Ectodermal cell (in vitro differentiated cells): ENCODE results near the gene FLNC.

Experiments
- H3K27ac ChIP-seq: 2 replicates; pipeline ENCODE4 v1.7.0; 2013; ENCODE audit warnings: mild to moderate bottlenecking, low read depth, low read length; ENCODE audit not compliant: insufficient read depth, poor library complexity, severe bottlenecking
- H3K27me3 ChIP-seq: 2 replicates; pipeline ENCODE4 v1.7.0; 2013; ENCODE audit warnings: mild to moderate bottlenecking, low read length; ENCODE audit not compliant: insufficient read depth, control insufficient read depth, poor library complexity, severe bottlenecking
- H3K36me3 ChIP-seq: one replicate; pipeline ENCODE4 v1.7.0; 2013; ENCODE audit warnings: low read length; ENCODE audit not compliant: control insufficient read depth, insufficient read depth
- H3K4me1 ChIP-seq: one replicate; pipeline ENCODE4 v1.7.0; 2013; ENCODE audit warnings: low read length; ENCODE audit not compliant: control insufficient read depth, insufficient read depth
- H3K4me3 ChIP-seq: 2 replicates; pipeline ENCODE4 v1.7.0; 2013; ENCODE audit warnings: low read depth, low read length, control low read depth; ENCODE audit not compliant: insufficient read depth
- H3K9me3 ChIP-seq: 2 replicates; pipeline ENCODE4 v1.7.0; 2013; ENCODE audit warnings: mild to moderate bottlenecking, low read length, moderate library complexity; ENCODE audit not compliant: control insufficient read depth
- WGBS, 2 experiments: methylation state at CpG; one replicate each; pipeline ENCODE4 v1.1.7; 2013; ENCODE audit warnings: missing lambda C conversion rate in 2 of 2; 5-methylcytosine and 5-hydroxymethylcytosine counted together

Gene FLNC

GRCh38 chr7:128801003-128801402 is 29.2 kb upstream of the FLNC start:
- H3K27me3 ChIP-seq: no peaks in the 10 kb centered on the region
- H3K4me3 ChIP-seq: no peak overlapping the region
- WGBS, 2 experiments: 95 to 96% methylated on average over 9 of the region's 9 CpGs
- H3K4me1 ChIP-seq: no peaks in the 10 kb centered on the region
- no peak overlapping the region for H3K27ac ChIP-seq
- no peaks in the 10 kb centered on the region for H3K9me3 ChIP-seq
- peaks cover 20% of the 10 kb centered on the region for H3K36me3 ChIP-seq

GRCh38 chr7:128801667-128802418 is 28.4 kb upstream of the FLNC start:
- Histone ChIP-seq H3K36me3 (peaks cover 25% of the 10 kb centered on the region), H3K4me3 (no peak overlapping the region), H3K9me3 (no peaks in the 10 kb centered on the region), H3K4me1 (no peaks in the 10 kb centered on the region), H3K27ac (no peak overlapping the region), H3K27me3 (no peaks in the 10 kb centered on the region)
- WGBS, 2 experiments: 100% methylated on average over 1 to 2 of the region's 2 CpGs

- WGBS, 2 experiments: 54 to 58% methylated on average over 6 of the region's 6 CpGs
- Histone ChIP-seq H3K9me3 (no peaks in the 10 kb centered on the region), H3K36me3 (peaks cover 39% of the 10 kb centered on the region), H3K4me1 (no peaks in the 10 kb centered on the region), H3K4me3 (no peak overlapping the region), H3K27ac (no peak overlapping the region), H3K27me3 (no peaks in the 10 kb centered on the region)
Measured at GRCh38 chr7:128804484-128804883, 25.7 kb upstream of the FLNC start.

GRCh38 chr7:128805225-128805624 is 25.0 kb upstream of the FLNC start:
- H3K9me3 ChIP-seq: no peaks in the 10 kb centered on the region
- H3K4me3 ChIP-seq: no peak overlapping the region
- WGBS, 2 experiments: 96% methylated on average over 5 of the region's 5 CpGs
- H3K27me3 ChIP-seq: no peaks in the 10 kb centered on the region
- H3K36me3 ChIP-seq: peaks cover 43% of the 10 kb centered on the region
- H3K4me1 ChIP-seq: no peaks in the 10 kb centered on the region
- H3K27ac ChIP-seq: no peak overlapping the region

- Histone ChIP-seq H3K9me3 (no peaks in the 10 kb centered on the region), H3K4me1 (peaks cover 5% of the 10 kb centered on the region), H3K27me3 (no peaks in the 10 kb centered on the region), H3K27ac (no peak overlapping the region), H3K36me3 (peaks cover 48% of the 10 kb centered on the region), H3K4me3 (no peak overlapping the region)
- 92 to 93% methylated on average over 8 of the region's 8 CpGs for WGBS, 2 experiments
Measured at GRCh38 chr7:128807191-128807590, 23.0 kb upstream of the FLNC start.

- Histone ChIP-seq H3K9me3 (no peaks in the 10 kb centered on the region), H3K4me1 (peaks cover 5% of the 10 kb centered on the region), H3K27me3 (no peaks in the 10 kb centered on the region), H3K36me3 (peaks cover 45% of the 10 kb centered on the region), H3K27ac (no peak overlapping the region), H3K4me3 (no peak overlapping the region)
- 91 to 97% methylated on average over 3 of the region's 3 CpGs for WGBS, 2 experiments
Measured at GRCh38 chr7:128809363-128809762, 20.8 kb upstream of the FLNC start.

- Histone ChIP-seq H3K27me3 (no peaks in the 10 kb centered on the region), H3K36me3 (peaks cover 36% of the 10 kb centered on the region), H3K9me3 (no peaks in the 10 kb centered on the region), H3K27ac (no peak overlapping the region), H3K4me1 (peaks cover 5% of the 10 kb centered on the region), H3K4me3 (no peak overlapping the region)
- WGBS, 2 experiments: 89 to 91% methylated on average over 2 of the region's 2 CpGs
Measured at GRCh38 chr7:128810473-128810872, 19.7 kb upstream of the FLNC start.

- Histone ChIP-seq H3K27ac (no peak overlapping the region), H3K4me3 (no peak overlapping the region), H3K9me3 (no peaks in the 10 kb centered on the region), H3K27me3 (no peaks in the 10 kb centered on the region), H3K4me1 (peaks cover 5% of the 10 kb centered on the region), H3K36me3 (peaks cover 31% of the 10 kb centered on the region)
- 92 to 97% methylated on average over 3 of the region's 3 CpGs for WGBS, 2 experiments
Measured at GRCh38 chr7:128810997-128811396, 19.2 kb upstream of the FLNC start.

- H3K4me3 ChIP-seq: no peak overlapping the region
- H3K4me1 ChIP-seq: peaks cover 5% of the 10 kb centered on the region
- 85% methylated on average over 11 of the region's 11 CpGs for WGBS, 2 experiments
- no peaks in the 10 kb centered on the region for H3K27me3 ChIP-seq
- H3K9me3 ChIP-seq: no peaks in the 10 kb centered on the region
- no peak overlapping the region for H3K27ac ChIP-seq
- H3K36me3 ChIP-seq: peaks cover 26% of the 10 kb centered on the region
Measured at GRCh38 chr7:128811631-128812430, 18.4 kb upstream of the FLNC start.

GRCh38 chr7:128812514-128813168 is 17.6 kb upstream of the FLNC start:
- H3K4me1 ChIP-seq: peaks cover 5% of the 10 kb centered on the region
- no peaks in the 10 kb centered on the region for H3K27me3 ChIP-seq
- 43 to 48% methylated on average over 11 of the region's 11 CpGs for WGBS, 2 experiments
- H3K27ac ChIP-seq: no peak overlapping the region
- H3K36me3 ChIP-seq: peaks cover 21% of the 10 kb centered on the region
- no peak overlapping the region for H3K4me3 ChIP-seq
- no peaks in the 10 kb centered on the region for H3K9me3 ChIP-seq
